GM13977 (cell line): ENCODE results near the gene LRATD1.

Experiments used
- DNase-seq: peaks from one replicate; pipeline ENCODE4 v3.0.0; 2012; ENCODE audit warnings: low spot score
- CTCF ChIP-seq: IDR thresholded peaks from 2 replicates; pipeline ENCODE4 v1.5.1; 2012; ENCODE audit warnings: mild to moderate bottlenecking, control low read depth; ENCODE audit not compliant: insufficient read depth; ENCODE audit errors: extremely low read depth, missing control alignments
- in situ Hi-C: fragments of 300-500 bp; cut with MboI; formaldehyde crosslinking; loops from one replicate; pipeline ENCODE4 v1.12.0; 2022; ENCODE audit warnings: low sequenced_read_pairs, low pct_unique_long_range_greater_than_20kb, mixed read lengths, inconsistent platforms; ENCODE audit not compliant: unreplicated experiment

LRATD1 gene

DNA sequence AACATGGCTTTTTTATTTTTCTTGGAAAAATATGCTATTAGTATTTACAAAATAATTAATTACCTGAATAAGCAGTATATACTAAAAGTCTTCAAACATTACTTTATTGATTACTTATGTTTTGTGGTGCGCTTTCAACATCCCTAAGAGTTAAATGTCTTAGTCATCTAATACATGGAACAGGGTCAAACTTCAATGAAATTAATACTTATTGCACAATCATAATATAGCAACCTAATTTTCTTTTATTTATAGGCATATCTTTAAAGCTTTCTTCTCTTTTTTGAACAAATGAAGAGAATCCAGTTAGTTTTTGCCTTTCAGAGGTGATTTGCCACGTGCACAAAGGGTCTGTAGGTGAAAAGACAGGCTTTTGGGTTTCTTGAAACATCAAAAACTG, 6.0 kb downstream of the LRATD1 start:
- DNase-seq: no peak
- in situ Hi-C loops: no loop called here
- no peak for TF ChIP-seq CTCF

DNA sequence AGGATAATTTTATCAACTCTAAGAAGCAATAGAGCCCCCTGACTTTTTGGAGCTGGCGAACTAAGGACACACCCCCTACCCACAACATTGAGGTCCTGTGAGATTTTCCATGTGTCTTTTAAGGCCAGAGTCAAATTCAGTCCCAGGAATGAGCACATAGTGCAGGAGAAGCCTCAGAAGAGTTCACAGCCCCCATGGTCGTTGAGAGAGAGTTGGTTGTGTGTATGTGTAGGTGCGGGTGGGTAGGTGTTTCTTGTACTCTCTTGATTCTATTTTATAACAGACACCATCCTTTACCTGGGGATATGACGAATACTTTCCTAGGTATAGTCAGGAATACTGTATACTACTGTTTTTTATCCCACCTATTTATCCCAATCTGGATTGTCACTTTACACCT, 8.6 kb downstream of the LRATD1 start:
- in situ Hi-C loops: no loop called here
- no peak for TF ChIP-seq CTCF
- no peak for DNase-seq

DNA sequence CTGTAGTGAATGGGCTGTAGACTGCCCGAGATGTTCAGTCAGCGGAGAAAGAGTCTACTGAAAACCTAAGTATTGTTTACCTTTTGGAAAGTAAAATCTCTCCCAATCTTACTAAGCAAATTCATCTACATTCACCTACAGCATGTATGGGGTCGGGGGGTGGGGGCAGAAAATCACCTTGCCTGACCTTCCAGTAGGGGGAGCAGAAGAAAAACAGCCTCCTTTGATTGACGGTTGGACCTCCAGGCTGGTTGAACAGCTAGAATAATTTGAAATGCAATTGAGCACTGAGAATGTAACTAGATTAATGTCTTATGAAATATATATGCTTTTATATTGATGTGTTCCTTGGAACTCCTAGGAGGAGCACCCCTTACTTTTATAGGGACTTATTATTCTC, 10.0 kb downstream of the LRATD1 start:
- no peak for TF ChIP-seq CTCF
- in situ Hi-C loops: no loop called here
- DNase-seq: no peak

DNA sequence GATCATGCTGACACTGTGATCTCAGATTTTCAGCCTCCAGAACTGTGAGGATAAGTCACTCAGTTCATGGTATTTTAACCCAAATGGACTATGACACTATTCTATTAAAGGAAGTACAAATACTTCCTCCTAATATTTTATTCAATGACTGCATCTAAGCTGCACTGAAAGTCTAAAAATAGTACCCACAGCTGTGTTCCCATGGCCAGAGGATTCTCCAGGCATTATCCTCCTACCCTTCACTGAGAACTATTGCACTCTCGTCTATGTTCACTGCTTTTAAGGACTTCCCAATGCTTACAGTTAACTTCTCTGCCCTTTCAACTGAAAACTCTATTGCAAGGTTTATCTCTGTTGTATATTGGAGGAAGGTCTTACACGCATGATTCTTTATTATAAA, 15.2 kb downstream of the LRATD1 start:
- TF ChIP-seq CTCF: no peak
- in situ Hi-C loops: no loop called here
- DNase-seq: no peak

DNA sequence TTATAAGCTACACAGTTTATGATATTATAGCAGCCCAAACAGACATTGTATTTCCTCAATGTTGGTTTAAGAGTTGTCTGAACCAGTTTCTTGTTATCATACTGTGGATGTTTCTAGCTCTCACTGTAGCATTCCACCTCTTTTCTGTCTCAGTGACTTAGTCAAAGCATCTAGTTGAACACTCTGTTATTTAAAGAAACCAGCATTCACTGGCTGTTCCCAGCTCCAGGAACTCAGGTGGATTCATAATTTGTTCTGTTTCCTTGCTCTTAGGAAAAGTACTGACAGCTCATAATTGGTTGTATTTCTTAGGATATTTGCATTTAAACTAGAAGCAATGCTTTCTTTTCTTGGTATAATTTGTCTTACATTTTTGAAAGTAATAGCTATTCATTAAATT, 17.5 kb downstream of the LRATD1 start:
- no peak for TF ChIP-seq CTCF
- in situ Hi-C loops: no loop called here
- no peak for DNase-seq

GRCh38 chr2:14654835-14655282, 22.3 kb downstream of the LRATD1 start:
- peak; percentile 10 for DNase-seq
- no peak for TF ChIP-seq CTCF
- in situ Hi-C loops: no loop called here

- no peak for DNase-seq
- TF ChIP-seq CTCF: no peak
- in situ Hi-C loops: no loop called here
Measured at GRCh38 chr2:14656146-14656545, 23.6 kb downstream of the LRATD1 start.
